Amygdala (tissue), 56 donors: ENCODE measurements around the gene CDH15.
A peak's percentile ranks its signal among the peaks of the same experiment; 100 is the strongest.
"Not testable (repeated sequence)": the region's sequence is repeated elsewhere in the genome, so short reads cannot be mapped to it uniquely, and the experiment has no call there.

ENCODE experiments used
- DNase-seq, 56 donors: peaks; one replicate each; lab custom pipeline; 2025; lab: John Stamatoyannopoulos, UW

CDH15 gene

GRCh38 chr16:89217388-89218191, 46.0 kb downstream of the CDH15 start, which contains the start of gene ZNF778:
TSS of gene ZNF778 (plus strand) at chr16:89217703. CDS start at chr16:89221128, 3,425 bp downstream.
- DNase-seq, result peak in 55 of 56 donors; percentile 15 to 89 (median 73)

GRCh38 chr16:89219365-89219764, 47.8 kb downstream of the CDH15 start:
- no peak for DNase-seq

- no peak for DNase-seq
Observed at GRCh38 chr16:89221604-89222003, 50.1 kb downstream of the CDH15 start.

- DNase-seq, result no peak
Observed at GRCh38 chr16:89222931-89223330, 51.4 kb downstream of the CDH15 start.

GRCh38 chr16:89224665-89225064, 53.1 kb downstream of the CDH15 start:
- no peak for DNase-seq

- peak in 5 of 56 donors; percentile 8 to 34 (median 20) for DNase-seq
Observed at GRCh38 chr16:89230255-89230654, 58.7 kb downstream of the CDH15 start.

- no peak for DNase-seq
Observed at GRCh38 chr16:89232107-89232506, 60.6 kb downstream of the CDH15 start.

- DNase-seq, result no peak
Observed at GRCh38 chr16:89233678-89234490, 62.3 kb downstream of the CDH15 start.

- no peak for DNase-seq
Observed at GRCh38 chr16:89237733-89238132, 66.2 kb downstream of the CDH15 start.

GRCh38 chr16:89241187-89242007, 69.8 kb downstream of the CDH15 start:
- DNase-seq, result peak in 52 of 56 donors; percentile 30 to 85 (median 69)

GRCh38 chr16:89242795-89243200, 71.2 kb downstream of the CDH15 start:
- no peak for DNase-seq

- DNase-seq, result no peak
Observed at GRCh38 chr16:89243664-89244063, 72.1 kb downstream of the CDH15 start.

GRCh38 chr16:89244264-89244663, 72.7 kb downstream of the CDH15 start:
- not testable (repeated sequence) for DNase-seq

- DNase-seq, result no peak
Observed at GRCh38 chr16:89244754-89245153, 73.2 kb downstream of the CDH15 start.
